Adrenal gland (tissue), 5 donors: ENCODE data around the gene HEPN1.

Experiments
- CTCF ChIP-seq, 6 experiments: fragments of 450-650 bp in 4 of 6; fragments of 200-600 bp in 2 of 6; sonication (generic) in 1 of 6; IDR thresholded peaks; 1 replicate in 5 of 6; 2 replicates in 1 of 6; pipeline versions ENCODE4 v1.5.1 to v1.8.0; 2016 to 2021; ENCODE audit warnings: antibody characterized with exemption in 6 of 6, mild to moderate bottlenecking in 2 of 6, moderate library complexity in 1 of 6
- POLR2A ChIP-seq, 2 donors: fragments of 450-650 bp; IDR thresholded peaks; one replicate each; pipeline ENCODE4 v1.6.1; 2017; ENCODE audit warnings: antibody characterized with exemption in 2 of 2, mild to moderate bottlenecking in 2 of 2, moderate library complexity in 1 of 2
- donor health status: DM: no; HTN: no; CAD: no.

- TF ChIP-seq CTCF (IDR thresholded peaks at IDR 0.05) (no peak), POLR2A (IDR thresholded peaks at IDR 0.05) (no peak)
These were observed 42.0 kb upstream of the HEPN1 start for GRCh38 chr11:124876818-124877630.
